ENCODE data around the gene SNAP29.
"Not testable (repeated sequence)": the region's sequence is repeated elsewhere in the genome, so short reads cannot be mapped to it uniquely, and the experiment has no call there.

The SNAP29 gene

DNA sequence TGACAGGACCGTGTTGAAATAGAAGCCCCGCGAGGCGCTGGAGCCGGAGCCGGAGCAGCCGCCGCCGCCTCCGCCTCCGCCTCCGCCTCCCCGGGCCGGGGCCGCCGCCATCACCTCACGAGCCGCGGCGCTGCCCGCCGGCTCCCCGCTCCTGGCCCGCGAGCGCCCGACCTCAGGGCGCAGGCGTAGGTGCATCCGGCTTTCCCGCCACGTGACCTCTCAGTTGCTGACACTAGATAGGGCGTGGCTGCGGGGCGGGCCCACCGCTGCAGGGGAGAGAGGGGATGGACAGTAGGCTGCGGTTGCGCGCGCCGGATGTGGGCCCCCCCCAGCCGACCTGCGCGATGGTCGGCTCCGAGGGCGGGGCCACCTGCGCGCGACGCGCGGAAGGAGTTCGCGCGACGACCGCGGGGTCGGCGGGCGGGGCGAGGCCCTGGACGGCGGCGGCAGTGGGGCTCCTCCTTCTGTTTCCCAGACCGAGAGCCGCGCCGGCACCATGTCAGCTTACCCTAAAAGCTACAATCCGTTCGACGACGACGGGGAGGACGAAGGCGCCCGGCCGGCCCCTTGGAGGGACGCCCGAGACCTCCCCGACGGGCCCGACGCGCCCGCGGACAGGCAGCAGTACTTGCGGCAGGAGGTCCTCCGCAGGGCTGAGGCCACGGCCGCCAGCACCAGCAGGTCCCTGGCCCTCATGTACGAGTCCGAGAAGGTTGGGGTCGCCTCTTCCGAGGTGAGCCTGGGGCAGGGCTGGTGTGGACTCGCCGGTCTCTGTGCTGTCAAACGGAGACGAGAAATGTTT is at the start of gene SNAP29, which contains the start of gene PI4KA:
Gene SNAP29, plus strand, starts transcription at position 393 of the 802 bp plus-strand sequence. Its CDS starts 104 bp downstream, at position 497.
Gene PI4KA, minus strand, starts transcription at position 197 of the 802 bp plus-strand sequence. Its CDS starts 86 bp downstream, at position 111.
- peak; percentile 90 to 96 for DNase-seq

DNA sequence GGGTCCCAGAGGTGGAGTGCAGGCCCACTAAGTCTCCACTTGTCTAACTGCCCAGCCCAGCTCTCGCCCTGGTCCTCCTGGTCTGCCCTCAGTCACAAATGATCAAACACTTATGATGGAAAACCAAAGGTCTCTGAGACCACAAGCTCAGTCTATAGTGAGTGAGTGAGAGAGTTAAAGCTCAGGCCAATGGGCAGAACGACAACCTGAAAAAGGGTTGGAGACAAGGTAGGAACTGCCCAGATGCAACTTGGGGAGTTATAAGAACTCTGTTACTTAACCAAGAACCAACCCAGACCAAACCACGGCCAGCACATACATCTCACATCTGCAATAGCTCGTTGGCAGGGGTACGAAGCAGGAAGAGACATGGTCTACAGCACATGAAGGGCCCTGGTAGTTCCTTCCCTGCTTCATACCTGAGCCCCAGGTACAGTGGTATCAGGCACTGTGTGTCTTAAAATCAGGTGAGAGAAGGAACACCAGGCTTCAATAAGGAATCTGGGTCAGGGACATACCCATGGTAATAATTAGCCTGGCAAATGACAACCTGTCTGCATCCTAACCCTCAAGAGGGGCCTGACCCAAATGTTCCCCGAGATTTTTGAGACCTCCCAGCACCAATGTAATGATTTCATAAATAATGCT is 49.1 kb upstream of the SNAP29 start:
- no peak for DNase-seq

DNA sequence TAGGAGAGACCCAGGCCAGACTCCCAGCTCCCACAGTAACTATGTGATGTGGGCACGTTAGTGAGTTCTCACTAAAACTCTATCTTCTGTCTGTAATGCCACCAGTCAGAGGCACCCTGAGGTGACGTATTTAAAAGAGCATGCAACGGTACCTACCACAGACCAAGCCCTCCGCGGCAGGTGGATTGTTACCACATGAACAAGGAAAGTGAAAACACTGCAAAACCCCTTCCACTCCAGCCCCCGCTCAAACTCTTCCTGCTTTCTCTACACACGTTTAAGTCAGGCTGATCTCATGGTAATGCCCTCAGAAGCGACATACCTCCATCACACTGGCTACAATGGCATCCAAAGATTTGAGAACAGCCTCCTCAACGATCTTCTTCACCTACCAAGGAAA is 48.2 kb upstream of the SNAP29 start:
- DNase-seq: no peak

DNA sequence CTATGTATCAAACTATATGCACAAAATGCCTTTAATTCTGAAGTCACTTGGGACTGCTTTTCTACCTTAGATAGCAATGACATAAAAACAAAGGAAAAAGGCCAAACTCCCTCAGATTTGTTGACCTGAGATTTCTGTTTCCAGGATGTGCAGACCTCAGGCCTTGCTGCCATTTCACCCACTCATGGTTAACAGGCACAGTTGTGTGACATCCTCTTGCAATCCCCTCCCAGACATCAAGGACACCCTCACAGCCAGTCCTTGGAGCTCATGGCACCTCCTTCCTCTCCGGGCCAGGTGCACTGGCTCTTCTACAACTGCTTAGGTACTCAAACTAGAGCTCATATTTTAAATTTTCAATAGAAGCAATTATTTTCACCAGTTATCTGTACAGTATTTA is 47.6 kb upstream of the SNAP29 start:
- no peak for DNase-seq

DNA sequence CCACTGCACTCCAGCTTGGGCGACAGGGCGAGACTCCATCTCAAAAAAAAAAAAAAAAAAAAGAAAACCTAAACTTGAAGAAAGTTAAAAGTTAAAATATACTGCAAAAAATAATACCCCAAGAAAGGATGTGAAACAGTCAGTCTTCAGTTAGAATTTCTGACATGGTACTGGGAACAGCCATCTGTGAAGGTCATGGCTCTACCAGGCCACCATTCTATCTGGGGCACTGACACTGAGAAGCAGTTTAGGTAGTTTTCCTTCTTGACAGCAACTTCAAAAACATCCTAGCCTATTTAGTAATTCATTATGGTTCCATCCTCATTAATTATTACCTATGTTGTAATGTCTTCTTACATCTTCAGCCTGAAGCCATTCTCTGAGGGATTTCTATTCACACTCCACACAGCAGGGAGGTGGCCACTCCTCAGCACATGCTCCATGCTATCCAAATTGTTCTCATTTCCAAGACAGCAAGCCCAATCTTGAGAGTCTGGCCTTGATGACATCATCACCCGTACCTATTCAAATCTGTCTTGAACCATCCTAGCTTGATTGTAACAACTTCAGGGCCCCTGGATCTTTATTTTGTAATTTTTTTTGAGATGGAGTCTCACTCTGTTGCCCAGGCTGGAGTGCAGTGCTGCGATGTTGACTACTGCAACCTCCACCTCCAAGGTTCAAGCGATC is 46.7 kb upstream of the SNAP29 start:
- DNase-seq: no peak

DNA sequence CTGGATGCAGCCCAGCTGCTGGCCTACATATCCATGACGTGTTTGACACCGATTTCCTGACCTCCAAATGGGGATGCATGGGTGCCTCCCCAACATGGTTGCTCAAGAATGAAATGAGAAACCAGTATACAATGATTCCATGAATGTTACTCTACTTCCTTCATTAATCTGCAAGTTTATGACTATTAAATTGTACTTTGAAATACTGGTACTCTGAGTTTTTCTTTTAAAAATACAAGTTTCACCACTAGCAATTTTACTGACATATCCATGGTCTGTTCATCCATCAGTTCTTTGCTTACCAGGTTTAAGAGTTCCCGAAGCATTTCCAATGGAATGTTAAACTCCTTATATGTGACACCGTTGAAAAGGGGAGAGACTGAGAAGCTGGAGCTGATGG is 45.8 kb upstream of the SNAP29 start:
- DNase-seq: no peak

DNA sequence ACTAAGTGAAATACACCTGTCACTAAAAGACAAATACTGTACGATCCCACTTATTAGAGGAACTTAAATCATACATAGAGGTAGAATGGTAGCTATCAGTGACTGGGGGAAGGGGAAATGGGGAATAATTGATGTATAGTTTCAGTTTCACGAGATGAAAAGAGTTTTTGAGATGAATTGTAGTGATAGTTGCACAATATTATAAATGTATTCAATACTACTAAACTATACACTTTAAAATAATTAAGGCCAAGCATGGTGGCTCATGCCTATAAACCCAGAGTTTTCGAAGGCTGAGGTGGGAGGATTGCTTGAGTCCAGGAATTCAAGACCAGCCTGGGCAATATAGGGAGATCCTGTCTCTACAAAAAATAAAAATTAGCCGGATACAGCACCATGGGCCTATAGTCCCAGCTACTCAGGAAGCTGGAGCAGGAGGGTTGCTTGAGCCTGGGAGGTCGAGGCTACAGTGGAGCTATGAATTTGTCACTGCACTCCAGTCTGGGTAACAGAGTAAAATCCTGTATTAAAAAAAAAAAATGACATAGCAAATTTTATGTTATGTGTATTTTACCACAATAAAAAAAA is 44.5 kb upstream of the SNAP29 start:
- no peak for DNase-seq

DNA sequence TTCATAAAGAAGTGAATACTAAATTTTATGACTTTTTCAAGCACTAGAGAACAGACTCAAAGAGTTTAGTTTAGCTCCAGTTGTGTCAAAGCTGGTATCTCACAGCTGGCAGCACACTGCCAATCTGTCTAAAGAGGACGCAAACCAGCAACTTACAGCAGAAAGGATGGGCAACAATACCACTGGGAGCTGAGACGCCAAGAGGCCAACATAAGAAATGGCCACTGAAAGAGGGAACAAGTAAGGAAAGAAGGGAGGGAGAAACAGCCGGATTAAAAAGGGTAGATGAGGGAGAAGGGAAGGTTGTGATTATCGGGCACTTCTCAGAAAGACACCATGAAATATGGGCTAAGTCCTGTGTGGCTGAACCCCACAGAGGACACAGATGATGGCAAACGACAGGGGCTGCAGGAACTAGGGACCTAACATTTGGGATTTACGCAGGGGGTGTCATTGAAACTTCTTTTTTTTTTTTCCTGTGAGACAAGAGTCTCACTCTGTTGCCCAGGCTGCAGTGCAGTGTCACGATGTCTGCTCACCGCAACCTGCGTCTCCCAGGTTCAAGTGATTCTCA is 43.2 kb upstream of the SNAP29 start:
- DNase-seq: no peak

DNA sequence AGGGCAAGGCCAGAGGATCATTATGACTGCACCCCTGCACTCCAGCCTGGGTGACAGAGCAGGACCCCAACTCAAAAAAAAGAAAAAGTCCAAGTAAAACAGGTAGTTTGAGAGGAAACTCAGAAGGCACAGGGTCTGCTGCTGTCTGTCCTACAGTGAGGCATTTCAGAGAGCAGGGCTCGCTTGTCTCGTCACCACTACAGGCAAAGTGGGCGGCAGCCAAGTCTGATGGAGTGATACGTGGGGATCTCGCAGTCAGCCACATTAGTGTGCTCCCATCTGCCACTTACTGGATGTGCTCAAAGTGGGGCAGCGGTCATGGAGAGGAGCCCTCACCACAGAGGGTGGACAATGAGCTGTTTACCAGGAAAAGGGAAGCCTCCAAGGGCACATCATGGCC is 42.2 kb upstream of the SNAP29 start:
- DNase-seq: no peak

DNA sequence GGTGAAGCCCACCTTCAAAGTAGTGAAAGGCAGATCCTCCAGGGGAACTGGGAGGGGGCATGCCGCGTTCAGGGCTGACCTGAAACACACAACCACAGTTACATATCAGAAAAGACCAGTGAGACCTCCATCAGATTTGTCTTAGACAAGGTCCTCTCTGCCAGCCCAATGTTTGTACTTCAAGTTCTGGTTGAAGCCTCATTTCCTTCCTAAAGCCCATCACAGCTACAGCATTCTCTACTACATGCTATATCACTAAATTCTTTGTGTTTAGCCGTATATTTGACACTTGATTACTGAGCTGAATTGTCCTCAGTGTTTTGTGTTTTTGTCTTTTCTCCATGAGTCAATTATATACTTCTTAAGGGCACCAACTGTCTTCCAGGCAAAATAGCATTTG is 40.3 kb upstream of the SNAP29 start:
- no peak for DNase-seq

DNA sequence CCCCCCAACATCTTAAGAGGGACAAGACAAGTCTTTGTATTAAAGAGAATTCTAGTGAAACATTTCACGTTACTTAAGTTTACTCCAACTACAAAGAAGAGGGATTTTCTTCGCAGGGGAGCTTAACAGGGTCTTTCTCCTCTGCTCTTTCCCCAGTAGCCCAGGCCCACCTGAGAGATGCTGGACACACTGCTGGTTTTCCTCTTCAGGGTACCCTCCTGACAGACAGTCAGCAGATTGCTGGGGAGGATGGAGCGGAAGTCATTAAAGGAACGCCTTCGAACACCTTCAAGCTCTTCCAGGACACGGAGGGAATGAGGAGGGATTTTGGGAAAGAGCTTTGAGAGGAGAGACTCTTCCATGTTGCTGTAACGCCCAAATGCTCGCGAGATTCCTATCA is 39.3 kb upstream of the SNAP29 start:
- no peak for DNase-seq

DNA sequence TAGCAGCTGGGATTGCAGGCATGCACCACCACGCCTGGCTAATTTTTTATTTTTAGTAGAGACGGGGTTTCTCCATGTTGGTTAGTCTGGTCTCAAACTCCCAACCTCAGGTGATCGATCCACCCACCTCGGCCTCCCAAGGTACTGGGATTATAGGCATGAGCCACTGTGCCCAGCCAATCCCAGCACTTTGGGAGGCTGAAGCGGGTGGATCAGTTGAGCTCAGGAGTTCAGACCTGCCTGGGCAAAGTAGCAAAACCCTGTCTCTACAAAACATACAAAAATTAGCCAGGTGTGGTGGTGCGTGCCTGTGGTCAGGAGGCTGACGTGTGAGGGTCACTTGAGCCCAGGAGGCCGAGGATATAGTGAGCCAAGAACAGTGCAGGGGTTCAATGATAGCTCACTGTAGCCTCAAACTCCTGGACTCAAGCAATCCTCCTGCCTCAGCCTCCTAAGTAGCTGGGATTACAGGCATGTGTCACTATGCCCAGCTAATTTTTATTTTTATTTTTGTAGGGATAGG is 37.0 kb upstream of the SNAP29 start:
- not testable (repeated sequence) for DNase-seq

DNA sequence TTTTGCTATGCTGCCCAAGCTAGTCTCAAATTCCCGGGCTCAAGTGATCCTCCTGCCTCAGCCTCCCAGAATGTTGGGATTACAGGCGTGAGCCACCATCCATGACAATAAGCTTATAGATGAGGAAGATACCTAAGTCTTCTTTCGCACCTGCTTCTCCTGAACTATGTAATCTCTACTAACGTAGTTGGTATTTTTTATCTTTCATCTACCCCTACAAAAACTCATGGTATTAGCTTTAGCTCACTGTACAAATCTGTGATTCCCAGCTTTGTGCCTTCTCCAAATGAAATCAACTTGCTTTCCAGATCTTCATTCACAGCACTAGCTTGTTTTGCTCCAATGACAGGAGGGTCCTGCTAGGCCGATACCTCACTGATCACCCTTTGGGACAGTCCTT is 36.6 kb upstream of the SNAP29 start:
- no peak for DNase-seq

DNA sequence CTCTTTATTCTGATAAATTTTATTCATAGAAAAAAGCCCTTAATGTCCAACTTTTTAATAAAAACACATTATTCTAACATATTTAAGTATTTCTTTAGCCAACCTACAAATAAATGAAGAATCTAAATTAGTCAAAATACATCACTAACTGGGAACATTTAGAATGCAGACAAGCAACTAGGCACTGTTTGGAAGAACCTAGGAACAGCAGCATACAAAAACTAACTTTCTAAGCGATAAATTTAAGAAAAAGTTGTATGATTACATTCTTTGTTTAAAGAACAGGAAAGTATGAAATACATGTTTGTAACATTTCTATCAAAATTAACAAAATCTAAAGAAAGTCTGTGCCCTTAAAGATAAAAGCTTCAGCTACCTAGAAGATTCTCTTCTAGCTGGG is 35.5 kb upstream of the SNAP29 start:
- no peak for DNase-seq

DNA sequence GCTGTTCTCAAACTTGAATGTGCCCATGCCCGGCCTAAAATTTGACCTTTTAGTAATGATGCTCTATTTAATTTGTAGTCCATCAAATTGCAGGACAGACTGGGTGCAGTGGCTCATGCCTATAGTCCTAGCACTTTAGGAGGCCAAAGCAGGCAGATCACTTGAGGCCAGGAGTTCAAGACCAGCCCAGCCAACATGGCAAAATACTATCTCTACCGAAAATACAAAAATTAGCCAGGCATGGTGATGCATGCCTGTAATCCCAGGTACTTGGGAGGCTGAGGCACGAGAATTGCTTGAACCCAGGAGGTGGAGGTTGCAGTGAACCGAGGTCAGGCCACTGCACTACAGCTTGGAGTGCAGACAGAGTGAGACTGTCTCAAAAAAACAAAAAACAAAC is 33.6 kb upstream of the SNAP29 start:
- not testable (repeated sequence) for DNase-seq

DNA sequence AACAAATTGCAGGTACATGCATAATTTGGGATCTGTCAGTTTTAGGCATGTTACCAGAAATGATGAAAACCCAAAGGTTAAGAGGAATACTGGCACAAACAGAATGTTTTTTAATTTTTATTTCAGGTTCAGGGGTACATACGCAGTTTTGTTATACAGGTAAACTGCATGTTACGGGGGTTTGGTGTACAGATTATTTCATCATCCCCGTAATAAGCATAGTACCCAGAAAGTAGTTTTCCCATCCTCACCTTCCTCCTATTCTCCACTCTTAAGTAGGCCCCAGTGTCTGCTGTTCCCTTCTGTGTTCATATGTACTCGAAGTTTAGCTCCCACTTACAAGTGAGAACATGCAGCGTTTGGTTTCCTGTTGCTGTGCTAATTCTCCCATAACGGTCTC is 33.2 kb upstream of the SNAP29 start:
- DNase-seq: no peak

DNA sequence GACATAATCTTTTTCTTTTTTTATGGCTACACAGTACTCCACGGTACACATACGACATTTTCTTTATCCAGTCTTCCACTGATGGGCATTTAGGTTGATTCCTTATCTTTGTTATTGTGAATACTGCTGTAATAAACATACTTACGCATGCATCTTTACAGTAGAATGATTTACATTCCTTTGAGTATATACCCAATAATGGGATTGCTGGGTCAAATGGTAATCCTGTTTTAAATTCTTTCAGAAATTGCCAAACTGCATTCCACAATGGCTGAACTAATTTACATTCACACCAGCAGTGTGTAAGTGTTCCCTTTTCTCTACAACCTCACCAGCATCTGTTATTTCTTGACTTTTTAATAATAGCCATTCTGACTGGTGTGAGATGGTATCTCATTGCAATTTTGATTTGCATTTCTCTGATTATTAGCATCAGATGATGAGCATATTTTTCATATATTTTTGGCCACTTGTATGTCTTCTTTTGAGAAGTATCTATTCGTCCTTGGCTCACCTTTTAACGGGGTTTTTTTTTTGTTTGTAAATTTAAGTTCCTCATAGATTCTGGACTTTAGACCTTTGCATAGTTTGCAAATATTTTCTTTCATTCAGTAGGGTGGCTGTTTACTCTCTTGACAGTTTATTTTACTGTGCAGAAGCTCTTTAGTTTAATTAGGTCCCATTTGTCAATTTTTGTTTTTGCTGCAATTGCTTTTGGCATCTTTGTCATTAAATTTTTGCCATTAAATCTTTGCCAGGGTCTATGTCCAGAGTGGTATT is 32.2 kb upstream of the SNAP29 start:
- not testable (repeated sequence) for DNase-seq

DNA sequence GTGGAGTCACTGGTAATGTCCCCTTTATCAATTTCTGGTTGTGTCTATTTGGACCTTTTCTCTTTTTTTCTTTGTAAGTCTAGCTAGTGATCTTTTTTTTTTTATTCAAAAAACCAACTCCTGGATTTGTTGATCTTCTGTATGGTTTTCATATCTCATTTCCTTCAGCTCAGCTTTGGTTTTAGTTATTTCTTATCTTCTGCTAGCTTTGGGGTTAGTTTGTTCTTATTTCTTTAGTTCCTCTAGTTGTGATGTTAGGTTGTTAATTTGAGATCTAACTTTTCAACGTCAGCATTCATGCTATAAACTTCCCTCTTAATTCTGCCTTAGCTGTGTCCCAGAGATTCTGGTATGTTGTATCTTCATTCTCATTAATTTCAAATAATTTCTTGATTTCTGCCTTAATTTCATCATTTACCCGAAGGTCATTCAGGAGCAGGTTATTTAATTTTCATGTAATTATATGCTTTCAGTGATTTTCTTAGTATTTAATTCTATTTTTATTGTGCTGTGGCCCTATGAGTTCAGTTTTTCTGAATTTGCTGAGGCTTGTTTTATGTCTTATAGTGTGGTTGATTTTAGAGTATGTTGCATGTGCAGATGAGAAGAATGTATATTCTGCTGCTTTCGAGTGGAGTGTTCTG is 29.2 kb upstream of the SNAP29 start:
- no peak for DNase-seq

DNA sequence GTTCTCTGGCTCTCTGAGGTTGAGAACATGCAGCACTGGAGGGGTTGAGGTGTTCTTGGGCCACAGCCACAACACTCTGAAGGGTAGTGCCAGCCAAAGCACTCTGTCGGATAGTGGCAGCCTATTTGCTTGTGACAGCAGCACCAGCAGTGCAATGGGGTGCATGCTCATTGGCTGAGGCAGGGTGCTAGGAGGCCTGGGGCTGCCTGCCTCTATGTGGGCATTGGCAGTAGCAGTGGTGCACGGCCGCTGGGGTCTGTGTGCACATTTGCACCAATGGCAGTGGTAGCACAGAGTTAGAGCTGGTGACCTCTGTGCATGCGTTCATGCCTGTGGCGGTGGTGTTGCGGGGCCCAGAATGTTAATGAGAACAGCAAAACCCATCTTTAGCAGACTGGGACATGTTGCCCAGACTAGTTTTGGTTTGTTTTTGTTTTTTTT is 25.6 kb upstream of the SNAP29 start:
- no peak for DNase-seq

DNA sequence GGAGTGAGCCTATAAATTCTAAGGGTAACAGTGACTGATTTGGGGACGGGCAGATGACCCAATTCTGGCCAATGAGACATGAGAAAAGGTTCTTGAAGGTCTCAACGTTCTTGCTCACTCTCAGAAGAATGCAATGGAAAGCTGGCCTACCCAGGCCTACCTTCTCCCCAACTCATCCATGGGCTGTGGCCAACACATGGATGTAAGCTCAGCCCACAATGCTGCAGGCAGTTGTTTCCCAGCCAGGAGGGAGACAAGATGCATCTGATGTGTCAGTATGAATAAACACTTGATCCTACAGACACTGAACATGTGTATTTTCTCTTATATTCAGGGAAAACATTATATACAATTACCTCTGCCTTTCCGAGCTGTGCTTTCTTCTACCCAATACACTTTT is 24.6 kb upstream of the SNAP29 start:
- DNase-seq: no peak

DNA sequence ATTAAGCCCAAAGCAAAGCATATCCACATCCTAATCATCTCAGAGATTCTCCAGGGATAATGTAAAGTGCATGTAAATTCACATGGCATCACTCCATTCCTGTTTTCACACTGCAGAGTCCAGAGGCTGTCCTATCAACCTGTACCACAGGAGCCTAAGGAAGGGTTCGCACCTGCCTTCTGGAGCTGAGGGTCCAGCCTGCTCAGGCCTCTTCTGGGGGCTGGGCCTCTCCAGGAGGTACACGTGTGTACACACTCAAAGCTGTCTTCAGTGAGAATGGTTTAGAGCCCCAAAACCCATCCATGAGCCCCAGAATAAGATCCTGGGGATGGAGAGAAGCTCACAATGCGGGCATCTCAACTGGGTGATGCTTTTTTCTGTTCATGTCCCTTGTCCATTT is 24.1 kb upstream of the SNAP29 start:
- no peak for DNase-seq
